DOHH2 (cell line): ENCODE data around the gene MORN5.

Experiments used
- EZH2phosphoT487 ChIP-seq: fragments of 200-600 bp; sonication (generic); IDR thresholded peaks from 2 replicates; pipeline ENCODE4 v1.6.1; 2017; ENCODE audit warnings: borderline replicate concordance, mild to moderate bottlenecking, antibody characterized with exemption, low read length, moderate library complexity, mixed read lengths
- TF ChIP-seq, protein P1 (sequence below): fragments of 200-600 bp; sonication (generic); IDR thresholded peaks from one replicate; pipeline ENCODE4 v1.5.1; 2014; ENCODE audit warnings: antibody characterized with exemption, mild to moderate bottlenecking, low read depth, low read length; ENCODE audit not compliant: poor library complexity, severe bottlenecking

GRCh38 chr9:122216138-122216797, 56.6 kb downstream of the MORN5 start:
- TF ChIP-seq, protein P1, sequence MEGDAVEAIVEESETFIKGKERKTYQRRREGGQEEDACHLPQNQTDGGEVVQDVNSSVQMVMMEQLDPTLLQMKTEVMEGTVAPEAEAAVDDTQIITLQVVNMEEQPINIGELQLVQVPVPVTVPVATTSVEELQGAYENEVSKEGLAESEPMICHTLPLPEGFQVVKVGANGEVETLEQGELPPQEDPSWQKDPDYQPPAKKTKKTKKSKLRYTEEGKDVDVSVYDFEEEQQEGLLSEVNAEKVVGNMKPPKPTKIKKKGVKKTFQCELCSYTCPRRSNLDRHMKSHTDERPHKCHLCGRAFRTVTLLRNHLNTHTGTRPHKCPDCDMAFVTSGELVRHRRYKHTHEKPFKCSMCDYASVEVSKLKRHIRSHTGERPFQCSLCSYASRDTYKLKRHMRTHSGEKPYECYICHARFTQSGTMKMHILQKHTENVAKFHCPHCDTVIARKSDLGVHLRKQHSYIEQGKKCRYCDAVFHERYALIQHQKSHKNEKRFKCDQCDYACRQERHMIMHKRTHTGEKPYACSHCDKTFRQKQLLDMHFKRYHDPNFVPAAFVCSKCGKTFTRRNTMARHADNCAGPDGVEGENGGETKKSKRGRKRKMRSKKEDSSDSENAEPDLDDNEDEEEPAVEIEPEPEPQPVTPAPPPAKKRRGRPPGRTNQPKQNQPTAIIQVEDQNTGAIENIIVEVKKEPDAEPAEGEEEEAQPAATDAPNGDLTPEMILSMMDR: no peak
- TF ChIP-seq EZH2phosphoT487: no peak
